OCI-LY3 (cell line): ENCODE measurements around the gene CALM3.

Experiments used
- H2AFZ ChIP-seq: fragments of 200-600, 300-600 bp; shearing (Covaris generic); 2 replicates; pipeline ENCODE4 v1.6.0; 2014; ENCODE audit warnings: antibody characterized with exemption, low read depth, low read length
- H3K27ac ChIP-seq: fragments of 200-600, 300-600 bp; sonication (generic); 2 replicates; pipeline ENCODE4 v1.5.1; 2014; ENCODE audit warnings: mild to moderate bottlenecking, low read length, moderate library complexity, mixed read lengths
- H3K27me3 ChIP-seq: fragments of 200-600, 300-600 bp; sonication (generic); 2 replicates; pipeline ENCODE4 v1.6.1; 2014; ENCODE audit warnings: low read depth, low read length, mixed read lengths
- H3K36me3 ChIP-seq: fragments of 200-600, 300-600 bp; sonication (generic); replicated peaks from 2 replicates; pipeline ENCODE3; 2014; ENCODE audit warnings: low read depth, low read length, mixed read lengths
- H3K4me1 ChIP-seq: fragments of 300-600, 200-600 bp; sonication (generic); 2 replicates; pipeline ENCODE4 v1.6.1; 2014; ENCODE audit warnings: low read length, mixed read lengths
- H3K4me2 ChIP-seq: fragments of 200-600, 300-600 bp; sonication (generic); 2 replicates; pipeline ENCODE4 v1.6.1; 2014; ENCODE audit warnings: low read length, mixed read lengths
- H3K4me3 ChIP-seq: fragments of 300-600, 200-600 bp; sonication (generic); 2 replicates; pipeline ENCODE4 v1.5.1; 2014; ENCODE audit warnings: antibody characterized with exemption, mild to moderate bottlenecking, low read length, moderate library complexity
- H3K79me2 ChIP-seq: fragments of 300-600, 200-600 bp; shearing (Covaris generic); 2 replicates; pipeline ENCODE4 v1.6.1; 2014; ENCODE audit warnings: mild to moderate bottlenecking, low read length, mixed read lengths
- H3K9ac ChIP-seq: fragments of 300-600, 200-600 bp; shearing (Covaris generic); 2 replicates; pipeline ENCODE4 v1.6.0; 2014; ENCODE audit warnings: mild to moderate bottlenecking, low read length, moderate library complexity
- H3K9me3 ChIP-seq: fragments of 200-600, 300-600 bp; shearing (Covaris generic); 2 replicates; pipeline ENCODE4 v1.6.1; 2014; ENCODE audit warnings: low read length, mixed read lengths; ENCODE audit not compliant: insufficient read depth
- H4K20me1 ChIP-seq: fragments of 200-600, 300-600 bp; sonication (generic); 2 replicates; pipeline ENCODE4 v1.6.1; 2016; ENCODE audit warnings: low read length, mixed read lengths; ENCODE audit not compliant: insufficient read depth
- EZH2phosphoT487 ChIP-seq: fragments of 200-600 bp; shearing (Covaris generic); IDR thresholded peaks from 2 replicates; pipeline ENCODE4 v1.6.1; 2018; ENCODE audit warnings: antibody characterized with exemption, mixed run types, low read depth
- TF ChIP-seq, protein P1 (sequence below): fragments of 200-600, 300-600 bp; sonication (generic); IDR thresholded peaks from 2 replicates; pipeline ENCODE4 v1.5.1; 2014; ENCODE audit warnings: antibody characterized with exemption, low read length, low read depth

CALM3 gene

DNA sequence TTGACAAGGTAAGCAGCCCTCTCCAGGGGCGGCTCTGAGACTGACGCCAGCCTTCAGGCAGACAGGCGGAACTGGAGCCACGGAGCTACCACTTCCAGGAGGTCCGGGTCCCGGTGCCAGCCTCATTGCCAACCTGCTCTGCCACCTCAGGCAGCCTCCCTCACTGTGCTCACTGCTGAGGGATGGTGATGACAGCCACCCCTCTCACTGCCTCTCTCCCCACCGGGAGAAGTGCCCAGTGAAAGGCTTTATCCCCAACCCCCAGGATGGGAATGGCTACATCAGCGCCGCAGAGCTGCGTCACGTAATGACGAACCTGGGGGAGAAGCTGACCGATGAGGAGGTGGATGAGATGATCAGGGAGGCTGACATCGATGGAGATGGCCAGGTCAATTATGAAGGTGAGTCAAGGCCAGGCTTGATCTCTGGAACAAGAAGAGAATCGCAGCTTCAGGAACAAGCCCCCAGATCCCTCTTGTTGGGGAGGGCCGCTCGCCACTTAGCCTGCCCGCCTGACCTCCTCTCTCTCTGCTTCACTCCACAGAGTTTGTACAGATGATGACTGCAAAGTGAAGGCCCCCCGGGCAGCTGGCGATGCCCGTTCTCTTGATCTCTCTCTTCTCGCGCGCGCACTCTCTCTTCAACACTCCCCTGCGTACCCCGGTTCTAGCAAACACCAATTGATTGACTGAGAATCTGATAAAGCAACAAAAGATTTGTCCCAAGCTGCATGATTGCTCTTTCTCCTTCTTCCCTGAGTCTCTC, 7.6 kb downstream of the CALM3 start:
- H4K20me1 ChIP-seq, result peaks cover 27% of the 10 kb centered on the region
- peaks cover 21% of the 10 kb centered on the region for H3K4me1 ChIP-seq
- H3K27ac ChIP-seq, result no peak overlapping the region
- TF ChIP-seq EZH2phosphoT487, result no peak
- TF ChIP-seq, protein P1, sequence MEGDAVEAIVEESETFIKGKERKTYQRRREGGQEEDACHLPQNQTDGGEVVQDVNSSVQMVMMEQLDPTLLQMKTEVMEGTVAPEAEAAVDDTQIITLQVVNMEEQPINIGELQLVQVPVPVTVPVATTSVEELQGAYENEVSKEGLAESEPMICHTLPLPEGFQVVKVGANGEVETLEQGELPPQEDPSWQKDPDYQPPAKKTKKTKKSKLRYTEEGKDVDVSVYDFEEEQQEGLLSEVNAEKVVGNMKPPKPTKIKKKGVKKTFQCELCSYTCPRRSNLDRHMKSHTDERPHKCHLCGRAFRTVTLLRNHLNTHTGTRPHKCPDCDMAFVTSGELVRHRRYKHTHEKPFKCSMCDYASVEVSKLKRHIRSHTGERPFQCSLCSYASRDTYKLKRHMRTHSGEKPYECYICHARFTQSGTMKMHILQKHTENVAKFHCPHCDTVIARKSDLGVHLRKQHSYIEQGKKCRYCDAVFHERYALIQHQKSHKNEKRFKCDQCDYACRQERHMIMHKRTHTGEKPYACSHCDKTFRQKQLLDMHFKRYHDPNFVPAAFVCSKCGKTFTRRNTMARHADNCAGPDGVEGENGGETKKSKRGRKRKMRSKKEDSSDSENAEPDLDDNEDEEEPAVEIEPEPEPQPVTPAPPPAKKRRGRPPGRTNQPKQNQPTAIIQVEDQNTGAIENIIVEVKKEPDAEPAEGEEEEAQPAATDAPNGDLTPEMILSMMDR, result no peak
- H2AFZ ChIP-seq, result no peak overlapping the region
- no peaks in the 10 kb centered on the region for H3K9me3 ChIP-seq
- no peak overlapping the region for H3K4me2 ChIP-seq
- H3K36me3 ChIP-seq, result peaks cover 56% of the 10 kb centered on the region
- H3K9ac ChIP-seq, result no peak overlapping the region
- no peaks in the 10 kb centered on the region for H3K27me3 ChIP-seq
- H3K4me3 ChIP-seq, result no peak overlapping the region
- peaks cover 25% of the 10 kb centered on the region for H3K79me2 ChIP-seq

- Histone ChIP-seq H3K4me2 (no peak overlapping the region), H3K9me3 (no peaks in the 10 kb centered on the region), H3K27ac (no peak overlapping the region), H2AFZ (no peak overlapping the region), H3K4me1 (peaks cover 27% of the 10 kb centered on the region), H3K9ac (no peak overlapping the region), H3K4me3 (no peak overlapping the region), H3K79me2 (peaks cover 15% of the 10 kb centered on the region), H4K20me1 (peaks cover 17% of the 10 kb centered on the region), H3K27me3 (no peaks in the 10 kb centered on the region), H3K36me3 (peaks cover 55% of the 10 kb centered on the region)
- no peak for TF ChIP-seq EZH2phosphoT487
Observed at GRCh38 chr19:46609511-46610412, 8.6 kb downstream of the CALM3 start.

DNA sequence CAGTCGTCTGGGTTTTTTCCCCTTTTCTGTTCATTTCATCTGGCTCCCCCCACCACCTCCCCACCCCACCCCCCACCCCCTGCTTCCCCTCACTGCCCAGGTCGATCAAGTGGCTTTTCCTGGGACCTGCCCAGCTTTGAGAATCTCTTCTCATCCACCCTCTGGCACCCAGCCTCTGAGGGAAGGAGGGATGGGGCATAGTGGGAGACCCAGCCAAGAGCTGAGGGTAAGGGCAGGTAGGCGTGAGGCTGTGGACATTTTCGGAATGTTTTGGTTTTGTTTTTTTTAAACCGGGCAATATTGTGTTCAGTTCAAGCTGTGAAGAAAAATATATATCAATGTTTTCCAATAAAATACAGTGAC, 9.3 kb downstream of the CALM3 start:
- Histone ChIP-seq H3K27ac (no peak overlapping the region), H3K79me2 (peaks cover 9% of the 10 kb centered on the region), H3K4me2 (no peak overlapping the region), H3K36me3 (peaks cover 55% of the 10 kb centered on the region), H3K9me3 (no peaks in the 10 kb centered on the region), H3K4me1 (peaks cover 27% of the 10 kb centered on the region), H3K27me3 (no peaks in the 10 kb centered on the region), H2AFZ (no peak overlapping the region), H4K20me1 (peaks cover 11% of the 10 kb centered on the region), H3K9ac (no peak overlapping the region), H3K4me3 (no peak overlapping the region)
- TF ChIP-seq EZH2phosphoT487, result no peak
- TF ChIP-seq, protein P1, result no peak

DNA sequence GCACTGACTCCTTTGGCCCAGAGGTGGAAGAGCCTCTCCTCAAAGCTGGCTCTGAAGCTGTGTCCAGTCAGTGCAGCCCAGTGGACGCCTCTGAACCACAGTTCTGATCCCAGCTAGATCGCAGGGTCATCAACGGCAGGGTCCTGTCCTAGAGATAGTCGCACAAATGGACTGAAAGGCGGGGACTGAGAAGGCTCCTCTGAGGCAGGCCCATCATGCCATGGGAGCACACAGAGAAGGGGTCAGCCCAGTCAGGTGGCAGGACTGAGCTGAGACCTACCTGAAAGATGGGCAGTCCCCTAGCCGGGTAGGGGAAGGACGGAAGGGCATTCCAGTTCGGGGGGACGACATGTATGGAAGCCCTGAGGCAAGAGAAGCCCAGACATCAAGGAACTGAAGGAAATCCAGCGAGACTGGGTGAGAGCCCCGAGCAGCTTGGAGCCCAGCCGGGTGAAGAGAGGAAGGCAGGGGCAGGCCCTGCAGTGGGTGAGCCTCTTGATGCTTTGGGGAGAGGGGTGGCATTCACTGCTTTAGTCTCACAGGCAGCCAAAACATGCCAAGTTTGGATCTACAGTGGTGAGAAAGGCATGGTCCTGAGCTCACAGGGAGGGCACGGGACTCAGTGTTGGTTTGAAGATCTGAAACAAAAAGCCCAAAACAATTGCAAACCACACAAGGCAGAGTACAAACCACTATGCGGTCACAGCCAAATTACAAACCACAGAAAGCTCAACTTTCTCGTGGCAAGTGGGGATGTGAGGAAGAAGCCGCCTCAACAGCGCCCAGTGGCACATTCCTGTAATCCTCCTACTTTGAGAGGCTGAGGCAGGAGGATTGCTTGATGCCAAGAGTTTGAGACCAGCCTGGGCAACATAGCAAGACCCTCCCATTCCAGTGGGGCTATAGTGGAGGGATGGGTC, 10.0 kb downstream of the CALM3 start:
- Histone ChIP-seq H2AFZ (no peak overlapping the region), H3K9ac (no peak overlapping the region), H3K79me2 (0 out of 2 replicates have a peak, but pooled peaks cover 2% of the 10 kb centered on the region), H3K4me1 (peaks cover 29% of the 10 kb centered on the region), H3K4me3 (no peak overlapping the region), H3K27ac (no peak overlapping the region), H3K36me3 (peaks cover 49% of the 10 kb centered on the region), H4K20me1 (peaks cover 4% of the 10 kb centered on the region; the same call in 1 of the 2 replicates), H3K4me2 (no peak overlapping the region), H3K9me3 (no peaks in the 10 kb centered on the region), H3K27me3 (no peaks in the 10 kb centered on the region)
- no peak for TF ChIP-seq EZH2phosphoT487
- TF ChIP-seq, protein P1, result no peak
